Stimulated activated CD4-positive, alpha-beta T cell treated with anti-CD3 and anti-CD28 coated beads, Interleukin-15, amount 100 ng/mL, for 48 hours (primary cell): ENCODE measurements around the gene UNK.
"Not testable (repeated sequence)": the region's sequence is repeated elsewhere in the genome, so short reads cannot be mapped to it uniquely, and the experiment has no call there.

ENCODE experiments used
- DNase-seq, 2 donors: peaks; one replicate each; pipeline ENCODE4 v3.0.0-alpha.2; 2020; ENCODE audit warnings: low read depth in 2 of 2

UNK gene

DNA sequence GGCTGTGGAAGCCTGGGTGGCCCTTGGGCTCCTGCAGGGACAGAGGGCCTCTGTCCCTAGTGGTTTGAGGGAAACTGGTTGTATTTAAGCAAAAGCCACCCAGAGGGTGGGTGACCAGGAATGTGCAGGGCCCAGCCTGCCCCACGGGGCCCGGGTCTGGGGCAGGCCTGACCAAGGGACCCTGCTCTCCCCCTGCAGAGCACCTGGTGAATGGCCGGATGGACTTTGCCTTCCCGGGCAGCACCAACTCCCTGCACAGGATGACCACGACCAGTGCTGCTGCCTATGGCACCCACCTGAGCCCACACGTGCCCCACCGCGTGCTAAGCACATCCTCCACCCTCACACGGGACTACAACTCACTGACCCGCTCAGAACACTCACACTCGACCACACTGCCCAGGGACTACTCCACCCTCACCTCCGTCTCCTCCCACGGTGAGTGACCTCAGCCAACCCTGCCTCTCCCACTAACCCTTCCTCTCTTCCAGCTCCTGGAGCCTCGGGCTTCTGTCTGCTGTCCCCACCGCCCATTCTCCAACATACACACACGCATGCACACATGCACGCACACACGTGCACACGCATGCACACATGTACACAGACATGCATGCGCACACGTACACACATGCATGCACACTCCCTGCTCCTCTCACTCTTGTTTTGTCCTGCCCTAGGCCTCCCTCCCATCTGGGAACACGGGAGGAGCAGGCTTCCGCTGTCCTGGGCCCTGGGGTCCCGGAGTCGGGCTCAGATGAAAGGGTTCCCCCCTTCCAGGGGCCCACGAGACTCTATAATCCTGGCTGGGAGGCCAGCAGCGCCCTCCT is 30.0 kb upstream of the UNK start:
- DNase-seq, result no peak

DNA sequence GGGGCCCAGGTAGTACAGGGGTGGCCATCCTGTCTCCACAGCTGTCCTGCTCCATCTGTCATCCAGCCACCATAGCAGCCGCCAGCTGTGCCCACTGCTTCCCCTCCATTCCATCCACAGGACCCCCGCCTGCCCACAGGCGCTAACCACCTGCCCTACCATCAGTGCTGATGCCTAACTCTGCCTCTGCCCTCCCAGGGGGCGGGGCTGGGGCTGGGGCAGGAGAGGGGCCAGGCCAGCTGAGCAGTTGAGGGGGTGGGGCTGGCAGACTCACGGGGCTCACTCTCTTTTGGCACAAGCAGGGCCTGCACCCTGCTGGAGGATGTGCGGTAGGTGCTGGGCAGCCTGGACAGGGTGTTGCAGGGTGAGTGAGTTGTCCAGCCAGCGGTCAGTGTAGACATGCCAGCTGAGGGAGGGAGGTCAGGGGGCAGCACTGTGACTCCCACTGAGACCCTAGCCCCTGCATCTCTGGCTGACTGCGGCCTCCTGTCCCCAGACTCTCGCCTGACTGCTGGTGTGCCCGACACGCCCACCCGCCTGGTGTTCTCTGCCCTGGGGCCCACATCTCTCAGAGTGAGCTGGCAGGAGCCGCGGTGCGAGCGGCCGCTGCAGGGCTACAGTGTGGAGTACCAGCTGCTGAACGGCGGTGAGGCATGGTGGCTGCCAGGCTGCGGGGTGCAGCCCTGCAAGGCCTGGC is 29.3 kb upstream of the UNK start:
- DNase-seq, result no peak

DNA sequence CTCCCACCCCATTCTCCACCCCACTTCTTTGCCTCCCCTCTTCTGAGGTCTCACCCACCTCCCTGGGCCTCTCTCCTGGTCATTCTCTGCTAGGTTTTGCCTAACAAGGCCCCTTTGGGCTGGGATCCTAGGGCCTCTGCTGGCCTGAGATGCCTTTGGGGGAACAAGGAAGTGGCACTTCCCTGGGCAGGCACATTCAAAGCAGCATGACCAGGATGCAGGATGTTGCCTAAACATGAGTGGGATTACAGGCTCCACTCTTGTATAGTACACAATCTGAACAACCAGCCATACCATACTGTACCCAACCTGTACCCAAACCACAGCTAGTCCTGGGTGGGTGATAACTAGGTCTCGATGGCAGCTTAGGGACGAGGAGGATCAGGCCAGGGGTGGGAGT is 28.6 kb upstream of the UNK start:
- no peak for DNase-seq

DNA sequence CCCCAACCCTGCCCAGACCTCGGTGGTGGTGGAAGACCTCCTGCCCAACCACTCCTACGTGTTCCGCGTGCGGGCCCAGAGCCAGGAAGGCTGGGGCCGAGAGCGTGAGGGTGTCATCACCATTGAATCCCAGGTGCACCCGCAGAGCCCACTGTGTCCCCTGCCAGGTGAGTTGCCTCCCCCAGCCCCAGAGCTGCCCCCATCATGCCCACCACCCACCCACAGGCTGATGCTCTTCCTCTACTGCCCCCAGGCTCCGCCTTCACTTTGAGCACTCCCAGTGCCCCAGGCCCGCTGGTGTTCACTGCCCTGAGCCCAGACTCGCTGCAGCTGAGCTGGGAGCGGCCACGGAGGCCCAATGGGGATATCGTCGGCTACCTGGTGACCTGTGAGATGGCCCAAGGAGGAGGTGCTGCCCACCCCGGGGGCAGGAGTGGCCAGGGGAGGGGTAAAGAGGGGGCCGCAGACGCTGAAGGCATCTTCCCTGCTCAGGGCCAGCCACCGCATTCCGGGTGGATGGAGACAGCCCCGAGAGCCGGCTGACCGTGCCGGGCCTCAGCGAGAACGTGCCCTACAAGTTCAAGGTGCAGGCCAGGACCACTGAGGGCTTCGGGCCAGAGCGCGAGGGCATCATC is 28.0 kb upstream of the UNK start:
- DNase-seq, result no peak

DNA sequence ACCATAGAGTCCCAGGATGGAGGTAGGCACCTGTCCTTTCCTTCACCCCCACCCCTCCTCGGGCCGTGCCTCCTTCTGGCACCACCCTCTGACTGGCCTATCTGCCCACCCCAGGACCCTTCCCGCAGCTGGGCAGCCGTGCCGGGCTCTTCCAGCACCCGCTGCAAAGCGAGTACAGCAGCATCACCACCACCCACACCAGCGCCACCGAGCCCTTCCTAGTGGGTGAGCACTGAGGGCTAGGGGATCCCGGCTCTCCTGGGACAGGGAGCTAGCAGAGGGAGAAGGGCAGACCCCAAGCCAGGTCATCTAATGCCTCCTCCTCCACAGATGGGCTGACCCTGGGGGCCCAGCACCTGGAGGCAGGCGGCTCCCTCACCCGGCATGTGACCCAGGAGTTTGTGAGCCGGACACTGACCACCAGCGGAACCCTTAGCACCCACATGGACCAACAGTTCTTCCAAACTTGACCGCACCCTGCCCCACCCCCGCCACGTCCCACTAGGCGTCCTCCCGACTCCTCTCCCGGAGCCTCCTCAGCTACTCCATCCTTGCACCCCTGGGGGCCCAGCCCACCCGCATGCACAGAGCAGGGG is 27.4 kb upstream of the UNK start:
- no peak for DNase-seq

DNA sequence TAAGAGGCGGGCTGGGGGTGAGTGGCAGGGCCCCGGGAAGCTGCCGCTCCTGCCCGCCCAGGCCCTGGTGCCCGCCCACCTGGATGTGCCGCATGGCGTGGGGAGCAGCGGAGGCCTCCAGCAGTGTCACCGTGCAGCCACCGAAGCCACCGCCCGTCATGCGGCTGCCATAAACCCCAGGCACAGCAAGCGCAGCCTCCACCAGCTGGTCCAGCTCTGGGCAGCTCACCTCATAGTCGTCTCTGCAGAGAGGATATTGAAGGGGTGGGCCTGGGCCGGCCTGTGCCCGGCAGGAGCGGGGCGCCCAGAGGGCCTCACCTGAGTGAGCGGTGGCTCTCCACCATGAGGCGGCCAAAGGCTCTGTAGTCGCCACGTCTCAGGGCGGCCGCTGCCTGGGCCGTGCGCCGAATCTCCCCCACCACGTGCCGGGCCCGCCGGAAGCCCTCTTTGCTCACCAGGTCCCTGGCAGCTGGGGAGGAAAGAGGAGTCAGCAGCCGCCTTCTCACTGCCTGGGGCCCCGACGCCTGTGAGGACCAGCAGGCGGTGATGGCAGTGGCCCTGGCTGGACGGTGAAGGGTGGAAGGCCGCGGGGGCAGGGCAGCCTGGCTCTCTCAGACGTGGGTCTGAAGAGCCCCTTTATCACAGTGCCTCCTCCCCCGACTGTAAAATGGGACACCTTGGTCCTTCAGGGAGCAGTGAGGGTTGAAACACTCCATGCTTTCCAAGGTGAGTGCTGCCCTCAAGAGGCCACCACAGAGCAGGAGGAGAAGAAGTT is 26.3 kb upstream of the UNK start:
- no peak for DNase-seq

DNA sequence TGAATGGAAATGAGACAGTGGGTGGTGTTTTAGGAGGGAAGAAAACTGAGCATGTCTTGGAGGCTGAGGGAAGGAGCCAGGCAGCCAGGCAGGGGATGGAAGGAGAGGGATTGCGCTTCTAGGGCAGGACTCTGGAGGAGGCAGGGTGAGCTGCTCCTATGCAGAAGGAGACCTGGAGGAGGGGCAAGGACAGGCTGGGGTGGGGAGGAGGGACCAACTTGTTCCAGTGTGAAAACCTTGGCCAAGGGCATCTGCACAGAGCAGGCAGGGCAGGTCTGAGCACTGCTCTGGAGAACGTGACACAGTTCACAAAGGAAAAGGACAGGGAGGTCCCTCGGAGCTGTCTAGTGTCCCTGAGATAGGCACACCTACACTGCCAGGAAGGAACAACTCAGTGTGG is 25.1 kb upstream of the UNK start:
- no peak for DNase-seq

DNA sequence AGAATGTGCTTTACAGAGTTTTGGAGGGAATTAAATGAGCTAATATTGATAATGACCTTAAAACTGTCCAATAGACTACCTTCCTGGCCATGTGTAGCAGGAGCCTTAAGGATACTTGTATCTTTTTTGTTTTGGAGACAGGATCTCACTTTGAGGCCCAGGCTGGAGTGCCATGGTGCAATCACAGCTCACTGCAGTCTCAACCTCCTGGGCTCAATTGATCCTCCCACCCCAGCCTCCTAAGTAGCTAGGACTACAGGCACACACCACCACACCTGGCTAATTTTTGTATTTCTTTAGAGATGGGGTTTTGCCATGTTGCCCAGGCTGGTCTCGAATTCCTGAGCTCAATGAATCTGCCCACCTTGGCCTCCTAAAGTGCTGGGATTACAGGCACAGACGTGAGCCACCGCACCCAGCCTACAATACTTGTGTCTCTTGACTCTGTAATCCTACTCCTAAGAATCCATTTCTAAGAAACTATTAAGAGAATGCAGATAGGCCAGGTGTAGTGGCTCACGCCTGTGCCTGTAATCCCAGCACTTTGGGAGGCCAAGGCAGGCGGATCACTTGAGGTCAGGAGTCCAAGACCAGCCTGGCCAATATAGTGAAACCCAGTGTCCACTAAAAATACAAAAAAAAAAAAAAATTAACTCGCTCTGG is 24.5 kb upstream of the UNK start:
- not testable (repeated sequence) for DNase-seq

DNA sequence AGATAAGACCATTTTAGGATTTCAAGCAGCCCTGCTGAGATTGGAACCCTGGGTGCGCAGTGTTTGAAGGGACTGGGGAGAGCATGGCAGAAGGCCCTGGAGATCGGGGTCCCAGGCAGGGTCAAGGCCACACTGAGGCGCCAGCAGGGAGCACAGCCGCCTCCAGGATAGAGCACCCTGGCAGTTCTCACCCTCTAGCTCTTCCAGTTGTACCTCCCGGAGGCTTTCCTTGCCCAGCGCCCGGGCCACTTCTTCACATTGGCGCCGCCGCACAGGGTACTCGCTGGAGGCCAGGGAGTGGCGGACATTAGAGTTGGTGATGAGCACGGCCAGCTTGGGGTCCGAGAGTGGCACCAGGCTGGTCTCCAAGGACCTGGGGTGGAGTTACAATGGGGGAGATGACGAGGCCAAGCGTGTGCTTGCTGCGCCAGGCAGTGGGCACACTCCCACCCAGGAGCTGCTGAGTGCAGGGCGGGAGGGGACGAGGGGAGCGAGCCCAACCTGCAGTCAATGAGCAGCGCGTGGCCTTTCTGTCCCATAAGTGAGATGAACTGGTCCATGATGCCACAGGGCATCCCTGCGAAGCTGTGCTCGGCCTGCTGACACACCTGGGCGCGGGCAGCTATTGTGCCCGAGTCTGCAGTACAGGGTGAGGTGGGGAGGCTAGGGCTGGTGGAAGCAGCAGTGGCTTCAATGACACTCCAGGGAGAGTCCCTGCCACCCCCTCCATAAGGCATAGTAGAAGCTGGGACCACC is 21.9 kb upstream of the UNK start:
- DNase-seq, result no peak

DNA sequence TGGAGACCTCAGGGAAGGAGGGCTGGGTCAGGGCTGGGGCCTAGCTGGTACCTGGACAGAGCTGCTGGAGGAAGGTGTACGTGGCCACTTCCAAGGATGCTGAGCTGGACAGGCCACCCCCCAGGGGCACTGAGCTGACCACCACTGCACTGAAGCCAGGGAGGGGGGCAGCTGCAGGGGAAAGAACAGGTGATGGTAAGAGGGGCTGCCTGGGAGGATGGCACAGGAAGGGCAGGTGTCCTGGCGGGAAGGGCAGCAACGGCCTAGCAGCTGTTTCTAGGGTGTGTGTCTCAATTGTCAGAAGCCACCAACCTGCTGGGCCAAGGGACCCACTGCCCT is 21.4 kb upstream of the UNK start:
- no peak for DNase-seq

DNA sequence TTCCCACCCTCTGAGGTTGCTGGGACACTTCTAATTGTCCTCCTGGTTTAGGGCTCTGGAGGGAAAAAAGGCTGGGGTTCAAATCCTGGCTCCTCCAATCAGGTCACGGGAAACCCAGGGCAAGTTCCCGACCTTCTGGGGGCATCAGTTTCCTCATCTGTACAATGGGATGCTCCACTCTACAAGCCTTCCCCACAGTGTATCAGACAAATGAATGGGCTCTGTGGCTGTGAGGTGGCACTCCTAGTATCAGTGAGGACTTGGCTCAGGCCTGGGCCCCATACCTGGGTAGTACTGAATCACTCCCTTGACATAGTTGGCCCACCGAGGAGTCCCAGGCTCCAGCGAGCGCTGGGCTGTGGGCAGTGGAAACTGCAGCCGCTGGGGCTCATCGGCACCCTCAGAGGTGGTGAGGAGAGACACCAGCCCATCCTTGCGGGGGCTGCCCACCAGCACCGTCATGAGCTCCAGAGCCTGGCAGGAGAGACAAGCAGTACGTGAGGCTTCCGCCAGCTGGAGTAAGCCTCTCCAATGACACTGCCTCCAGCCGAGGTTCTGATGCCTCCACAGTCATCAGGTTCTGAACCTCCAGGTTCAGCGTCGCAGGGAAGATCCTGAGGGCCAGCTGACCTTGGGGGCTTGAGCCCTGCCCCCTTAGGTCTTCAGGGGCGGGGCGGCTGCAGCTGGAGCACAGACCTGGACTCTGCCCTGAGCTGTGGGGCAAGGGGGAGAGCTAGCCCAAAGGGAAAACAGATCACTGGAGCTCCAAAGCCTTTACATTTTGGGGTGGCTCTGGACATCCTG is 20.8 kb upstream of the UNK start:
- no peak for DNase-seq

DNA sequence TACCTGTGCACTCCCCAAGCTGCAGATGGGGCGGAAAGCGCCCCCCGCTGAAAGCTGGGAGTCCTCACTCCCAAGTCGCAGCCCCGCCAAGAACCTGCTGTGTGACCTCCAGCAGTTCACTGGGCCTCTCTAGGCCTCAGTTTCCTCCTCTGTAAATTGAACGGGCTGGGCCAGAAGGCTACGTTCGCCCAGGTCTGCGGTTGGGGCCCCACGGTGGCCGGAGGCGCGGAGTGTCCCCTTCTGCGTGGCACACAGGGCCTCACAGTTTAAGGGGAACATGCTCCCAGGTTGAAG is 20.2 kb upstream of the UNK start:
- DNase-seq, result no peak

DNA sequence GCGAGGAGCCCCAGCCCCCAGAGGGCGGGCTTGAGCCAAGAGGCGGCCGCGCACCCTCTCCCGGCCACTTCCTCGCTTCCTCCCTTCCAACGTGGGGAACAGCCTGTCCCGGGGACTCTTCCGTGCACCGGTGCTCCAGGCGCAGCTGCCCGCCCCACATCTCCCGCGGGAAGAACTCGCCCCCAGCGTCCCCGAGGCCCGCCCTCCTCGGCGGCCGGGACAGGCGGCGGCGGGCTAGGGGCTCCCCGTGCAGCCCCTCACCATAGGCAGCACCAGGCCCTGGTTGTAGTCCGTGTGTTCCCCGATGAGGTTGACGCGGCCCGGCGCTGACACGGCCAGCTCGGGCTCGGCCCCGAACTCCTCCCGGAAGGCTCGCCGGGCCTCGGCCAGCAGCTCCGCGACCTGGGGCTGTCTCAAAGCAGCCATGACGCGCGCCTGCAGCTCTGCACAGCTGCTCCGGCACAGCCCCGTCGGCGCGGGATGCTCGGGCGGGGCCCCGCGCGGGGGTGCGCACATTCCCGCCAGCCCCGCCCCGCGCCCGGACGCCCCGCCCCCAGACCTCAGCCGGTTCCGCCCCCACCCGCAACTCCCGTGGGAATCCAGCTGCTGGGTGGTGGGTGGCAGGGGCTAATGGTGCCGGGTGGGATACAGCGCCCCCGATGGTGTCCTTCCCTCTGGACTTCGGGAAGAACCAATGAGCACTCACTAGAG is 19.7 kb upstream of the UNK start, which contains the start of gene GALK1:
Gene GALK1, minus strand, starts transcription at position 482 of the 711 bp plus-strand sequence. Its CDS starts 56 bp downstream, at position 426.
- peak; percentile 53 to 72 for DNase-seq

DNA sequence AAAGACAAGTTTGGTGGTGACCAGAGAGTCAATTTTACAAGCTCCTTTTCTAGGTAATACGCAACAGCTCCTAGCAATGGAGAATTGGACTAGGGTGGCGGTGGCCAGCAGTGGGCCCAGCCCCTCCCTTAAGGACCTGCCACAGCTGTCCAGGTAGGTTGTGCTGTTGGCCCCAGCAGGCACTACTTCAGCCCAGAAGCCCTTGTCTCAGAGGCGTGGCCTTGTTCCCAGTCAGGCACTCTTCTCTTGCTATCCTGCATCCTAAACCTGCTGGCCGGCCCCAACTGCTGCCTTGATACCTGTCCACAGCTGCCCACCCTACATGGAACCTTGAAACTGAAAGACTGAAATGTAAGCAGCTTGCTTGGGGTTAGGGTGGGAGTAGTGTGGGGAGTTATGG is 18.6 kb upstream of the UNK start:
- no peak for DNase-seq

DNA sequence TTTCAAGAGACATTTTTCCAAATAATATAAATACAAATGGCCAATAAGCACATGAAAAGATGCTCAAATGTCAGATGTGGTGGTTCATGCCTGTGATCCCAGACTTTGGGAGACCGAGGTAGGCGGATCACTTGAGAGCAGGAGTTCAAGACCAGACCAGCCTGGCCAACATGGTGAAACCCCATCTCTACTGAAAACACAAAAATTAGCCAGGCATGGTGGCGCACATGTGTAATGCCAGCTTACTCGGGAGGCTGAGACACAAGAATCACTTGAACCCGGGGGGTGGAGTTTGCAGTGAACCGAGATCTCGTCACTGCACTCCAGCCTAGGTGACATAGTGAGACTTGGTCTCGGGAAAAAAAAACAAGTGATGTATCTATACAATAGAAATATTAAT is 16.7 kb upstream of the UNK start:
- no peak for DNase-seq

DNA sequence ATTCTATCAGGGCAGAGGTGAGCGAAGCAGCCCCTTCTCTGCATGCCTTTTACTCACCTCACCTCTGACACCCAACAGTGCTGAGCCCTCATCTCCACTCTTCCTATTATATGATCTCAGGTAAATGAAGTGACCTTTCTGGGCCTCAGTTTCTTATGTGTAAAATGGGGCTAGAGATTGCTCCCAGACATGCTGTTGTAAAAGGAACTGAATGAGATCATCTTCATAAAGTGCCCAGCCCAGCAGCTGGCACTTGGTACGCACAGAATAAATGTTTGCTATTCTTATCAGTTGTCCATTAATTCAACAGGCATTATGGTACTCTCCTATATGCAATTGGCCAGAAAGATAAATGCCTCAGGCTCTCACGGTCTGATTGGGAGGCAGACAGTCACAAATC is 15.1 kb upstream of the UNK start:
- DNase-seq, result no peak

DNA sequence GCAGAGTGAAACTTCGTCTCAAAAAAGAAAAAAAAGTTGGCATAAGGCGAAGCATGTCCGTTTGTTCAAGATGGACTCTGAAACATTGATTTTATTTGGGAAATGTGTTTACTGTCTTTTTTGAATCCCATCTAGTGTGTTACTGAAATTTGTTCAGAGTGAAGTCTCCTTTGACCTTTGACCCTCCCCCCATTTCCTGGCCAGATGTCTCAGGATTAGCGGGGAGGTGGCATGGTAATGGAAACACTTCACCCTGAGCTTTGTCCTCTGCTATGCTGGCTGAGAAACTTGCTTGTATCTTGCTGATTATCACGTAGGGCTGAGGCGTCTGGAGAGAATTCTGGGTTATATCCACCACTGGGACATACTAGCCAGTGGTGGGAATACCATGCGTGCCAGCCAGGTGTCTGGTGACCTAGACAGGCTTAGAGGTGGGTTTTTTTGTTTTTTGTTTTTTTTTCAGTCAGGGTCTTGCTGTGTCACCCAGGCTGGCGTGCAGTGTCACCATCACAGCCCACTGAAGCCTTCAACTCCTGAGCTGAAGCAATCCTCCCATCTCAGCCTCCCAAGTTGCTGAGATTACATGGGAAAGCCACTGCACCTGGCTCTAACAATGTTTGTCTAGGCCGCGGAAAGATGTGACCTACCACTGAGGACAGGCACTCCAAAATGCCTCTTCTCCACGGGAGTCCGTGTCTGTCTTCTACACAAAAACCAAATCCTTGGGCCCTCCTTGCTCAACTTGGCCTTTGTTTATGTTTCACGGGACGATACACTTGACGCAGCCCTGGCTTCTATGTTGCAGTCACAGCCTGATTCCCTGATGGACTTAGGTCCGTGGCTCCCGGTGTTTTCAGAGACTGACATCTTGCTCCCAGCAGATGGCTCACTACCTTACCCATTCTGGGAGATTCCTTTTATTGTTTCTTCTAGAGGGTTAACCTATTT is 13.0 kb upstream of the UNK start:
- DNase-seq, result no peak
